Activated naive CD4-positive, alpha-beta T cell treated with anti-CD3 and anti-CD28 coated beads, Interleukin-2, amount 50 U/mL, for 72 hours (primary cell): ENCODE data around the gene ZYX. TPM values are rescaled to one million over a fixed set of nuclear protein-coding genes. Genes with fewer than 3 reads are reported as not detected.

Source experiments
- total RNA-seq, 2 donors: library from RNA; stranded (reverse); gene quantifications; one replicate each; pipeline ENCODE4 v1.2.3, GENCODE V29; 2022

Gene ZYX
- total RNA-seq, 2 donors from 2014 or later, result 75.9 to 146 TPM

Other genes with a start within 250 kb of the ZYX start
- not detected for gene PIP, start 249.3 kb upstream of the ZYX start, total RNA-seq
- not detected for gene TAS2R39, start 197.9 kb upstream of the ZYX start, total RNA-seq
- gene TAS2R40, start 159.3 kb upstream of the ZYX start, total RNA-seq, result not detected
- gene GSTK1, start 117.9 kb upstream of the ZYX start, total RNA-seq, result 100 to 1,000 TPM; 140 to 238 TPM
- gene TMEM139, start 96.4 kb upstream of the ZYX start, total RNA-seq, result 1 to 10 TPM; 1.3 to 1.6 TPM
- gene CASP2, start 93.0 kb upstream of the ZYX start, total RNA-seq, result 100 to 1,000 TPM in 1 of 2 donors, 10 to 100 TPM in 1; 82.0 to 118 TPM
- under 1 TPM; 0.12 to 0.16 TPM for gene CLCN1, start 65.2 kb upstream of the ZYX start, total RNA-seq
- gene FAM131B, start 18.6 kb upstream of the ZYX start, total RNA-seq, result 1 to 10 TPM in 1 of 2 donors, under 1 TPM in 1; 0.77 to 2.1 TPM
- gene EPHA1, start 27.5 kb downstream of the ZYX start, total RNA-seq, result 1 to 10 TPM; 1.8 to 2.4 TPM
- gene TAS2R60, start 62.1 kb downstream of the ZYX start, total RNA-seq, result not detected
- gene TAS2R41, start 96.5 kb downstream of the ZYX start, total RNA-seq, result not detected
- 1 to 10 TPM in 1 of 2 donors, not detected in 1; 2.1 TPM for gene CTAGE15, start 190.5 kb downstream of the ZYX start, total RNA-seq
- 10 to 100 TPM in 1 of 2 donors, 1 to 10 TPM in 1; 9.8 to 73.2 TPM for gene TCAF2, start 239.6 kb downstream of the ZYX start, total RNA-seq